Skeletal muscle satellite cell (primary cell): ENCODE results near the gene EIF2B2.

Source experiments
- H3K27me3 ChIP-seq: 2 replicates; pipeline ENCODE4 v1.7.0; 2013; ENCODE audit warnings: low read length; ENCODE audit not compliant: control insufficient read depth, insufficient read depth
- H3K36me3 ChIP-seq: 2 replicates; pipeline ENCODE4 v1.7.0; 2013; ENCODE audit warnings: mild to moderate bottlenecking, control low read depth, low read length; ENCODE audit not compliant: insufficient read depth
- H3K4me1 ChIP-seq: 2 replicates; pipeline ENCODE4 v1.7.0; 2013; ENCODE audit warnings: low read length; ENCODE audit not compliant: control insufficient read depth, insufficient read depth
- H3K4me2 ChIP-seq: 2 replicates; pipeline ENCODE4 v1.7.0; 2013; ENCODE audit warnings: mild to moderate bottlenecking, low read length
- H3K4me3 ChIP-seq: 2 replicates; pipeline ENCODE4 v1.7.0; 2013; ENCODE audit warnings: low read length
- H3K9ac ChIP-seq: 2 replicates; pipeline ENCODE4 v1.7.0; 2013; ENCODE audit warnings: mild to moderate bottlenecking, low read depth, low read length, moderate library complexity
- H3K9me3 ChIP-seq: replicated peaks from 2 replicates; pipeline ENCODE4 v1.7.0; 2013; ENCODE audit warnings: mild to moderate bottlenecking, control low read depth, low read length

Gene EIF2B2

DNA sequence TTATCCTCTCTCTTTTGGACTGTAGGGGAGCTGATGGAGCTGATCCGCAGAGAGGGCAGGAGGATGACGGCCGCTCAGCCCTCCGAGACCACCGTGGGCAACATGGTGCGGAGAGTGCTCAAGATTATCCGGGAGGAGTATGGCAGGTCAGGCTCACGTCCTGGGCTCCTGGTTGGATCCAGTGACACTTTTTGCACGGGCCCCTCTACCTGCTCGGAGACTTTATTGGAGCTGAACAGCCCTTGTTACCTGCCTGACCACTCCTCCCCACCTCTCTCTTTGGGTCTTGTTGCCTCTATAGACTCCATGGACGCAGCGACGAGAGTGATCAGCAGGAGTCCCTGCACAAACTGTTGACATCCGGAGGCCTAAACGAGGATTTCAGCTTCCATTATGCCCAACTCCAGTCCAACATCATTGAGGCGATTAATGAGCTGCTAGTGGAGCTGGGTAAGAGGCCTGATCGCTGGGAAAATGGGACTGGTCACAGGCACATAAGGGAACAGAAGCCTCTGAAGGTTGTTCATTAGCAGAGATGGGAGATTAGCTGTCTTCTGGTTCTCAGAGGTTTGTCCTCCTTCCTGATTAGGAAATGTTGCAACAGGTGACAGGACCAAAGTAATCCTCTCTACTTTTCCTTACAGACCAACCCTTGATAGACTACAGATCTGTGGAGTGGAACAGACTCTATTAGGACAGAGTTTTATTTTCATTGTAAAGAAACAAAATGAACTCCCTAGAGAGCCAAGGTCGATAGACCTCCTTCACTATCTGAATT, 718 bp downstream of the EIF2B2 start:
- Histone ChIP-seq H3K4me2 (peak overlapping the region; percentile 89), H3K9me3 (no peaks in the 10 kb centered on the region), H3K4me1 (peaks cover 17% of the 10 kb centered on the region)

DNA sequence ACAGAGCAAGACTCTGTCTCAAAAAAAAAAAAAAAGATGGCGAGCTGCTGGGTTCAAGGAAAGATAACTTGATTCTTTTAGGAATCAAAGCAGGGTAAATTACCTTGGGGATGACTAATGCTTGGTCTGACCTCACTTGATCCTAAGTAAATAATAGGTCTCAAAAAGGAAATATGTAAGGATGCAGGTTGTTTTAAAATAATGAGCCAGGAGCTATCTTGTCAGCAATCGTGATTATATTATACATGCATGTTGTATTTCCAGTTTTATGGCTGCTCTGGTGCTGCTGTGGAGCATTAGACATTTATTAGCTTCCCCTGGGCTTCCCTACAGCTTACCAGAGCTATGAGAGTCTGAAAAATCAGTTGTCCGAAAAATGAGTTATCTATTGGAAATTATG, 2.6 kb downstream of the EIF2B2 start:
- peaks cover 50% of the 10 kb centered on the region for H3K36me3 ChIP-seq
- H3K27me3 ChIP-seq = no peaks in the 10 kb centered on the region
- no peak overlapping the region for H3K9ac ChIP-seq
- no peaks in the 10 kb centered on the region for H3K9me3 ChIP-seq
- peaks cover 22% of the 10 kb centered on the region for H3K4me1 ChIP-seq
- peak overlapping the region; percentile 31 for H3K4me2 ChIP-seq
- no peak overlapping the region for H3K4me3 ChIP-seq

More for the DNA sequence above, 718 bp downstream of the EIF2B2 start:
- peak overlapping the region; percentile 92 for H3K9ac ChIP-seq
- H3K36me3 ChIP-seq = peaks cover 31% of the 10 kb centered on the region
- peak overlapping the region; percentile 93 for H3K4me3 ChIP-seq
- no peaks in the 10 kb centered on the region for H3K27me3 ChIP-seq

DNA sequence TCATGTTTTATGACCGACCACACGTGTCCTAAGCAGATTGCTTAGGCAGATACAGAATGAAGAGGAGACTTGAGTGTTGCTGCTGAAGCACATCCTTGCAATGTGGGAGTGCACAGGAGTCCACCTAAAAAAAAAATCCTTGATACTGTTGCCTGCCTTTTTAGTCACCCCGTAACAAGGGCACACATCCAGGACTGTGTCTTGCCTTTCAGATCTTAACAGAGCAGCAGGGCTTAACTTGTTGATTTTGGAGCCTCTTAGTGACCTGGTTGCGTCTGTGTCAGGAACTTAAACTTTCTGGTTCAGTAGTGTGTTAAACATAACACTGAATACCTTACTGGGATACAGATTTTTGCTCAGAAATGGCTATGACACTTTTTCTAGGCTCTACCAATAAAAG, 6.5 kb downstream of the EIF2B2 start:
- Histone ChIP-seq H3K27me3 (no peaks in the 10 kb centered on the region), H3K36me3 (peaks cover 60% of the 10 kb centered on the region), H3K4me2 (no peak overlapping the region), H3K4me1 (peaks cover 32% of the 10 kb centered on the region), H3K4me3 (no peak overlapping the region), H3K9ac (no peak overlapping the region), H3K9me3 (no peaks in the 10 kb centered on the region)

DNA sequence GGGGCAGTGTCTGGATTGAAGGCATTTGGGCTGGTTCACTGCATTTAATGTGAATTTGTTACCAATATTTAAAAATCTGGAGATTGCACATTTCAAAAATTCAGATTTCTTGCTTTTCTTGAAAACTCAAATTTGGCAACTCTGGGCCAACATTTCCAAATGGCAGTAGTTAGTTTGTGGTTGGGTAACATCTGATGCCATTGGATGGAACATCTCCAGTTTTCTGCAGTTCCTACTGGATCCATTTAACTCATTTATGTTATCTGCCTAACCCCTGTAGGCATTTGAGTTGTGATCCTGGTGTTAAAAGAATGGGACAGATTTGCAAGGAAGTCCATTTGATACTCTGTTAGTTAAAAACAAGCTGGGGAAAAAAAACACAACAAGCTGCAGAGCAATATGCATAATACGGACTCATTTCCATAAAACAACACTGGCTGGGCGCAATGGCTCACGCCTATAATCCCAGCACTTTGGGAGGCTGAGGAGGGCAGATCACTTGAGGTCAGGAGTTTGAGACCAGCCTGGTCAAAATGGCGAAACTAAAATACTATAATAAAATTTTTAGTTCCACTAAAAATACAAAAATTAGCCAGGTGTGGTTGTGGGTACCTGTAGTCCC, 7.9 kb downstream of the EIF2B2 start:
- Histone ChIP-seq H3K36me3 (peaks cover 58% of the 10 kb centered on the region), H3K27me3 (no peaks in the 10 kb centered on the region), H3K9me3 (no peaks in the 10 kb centered on the region), H3K4me2 (no peak overlapping the region), H3K4me1 (peaks cover 26% of the 10 kb centered on the region), H3K4me3 (no peak overlapping the region), H3K9ac (no peak overlapping the region)

DNA sequence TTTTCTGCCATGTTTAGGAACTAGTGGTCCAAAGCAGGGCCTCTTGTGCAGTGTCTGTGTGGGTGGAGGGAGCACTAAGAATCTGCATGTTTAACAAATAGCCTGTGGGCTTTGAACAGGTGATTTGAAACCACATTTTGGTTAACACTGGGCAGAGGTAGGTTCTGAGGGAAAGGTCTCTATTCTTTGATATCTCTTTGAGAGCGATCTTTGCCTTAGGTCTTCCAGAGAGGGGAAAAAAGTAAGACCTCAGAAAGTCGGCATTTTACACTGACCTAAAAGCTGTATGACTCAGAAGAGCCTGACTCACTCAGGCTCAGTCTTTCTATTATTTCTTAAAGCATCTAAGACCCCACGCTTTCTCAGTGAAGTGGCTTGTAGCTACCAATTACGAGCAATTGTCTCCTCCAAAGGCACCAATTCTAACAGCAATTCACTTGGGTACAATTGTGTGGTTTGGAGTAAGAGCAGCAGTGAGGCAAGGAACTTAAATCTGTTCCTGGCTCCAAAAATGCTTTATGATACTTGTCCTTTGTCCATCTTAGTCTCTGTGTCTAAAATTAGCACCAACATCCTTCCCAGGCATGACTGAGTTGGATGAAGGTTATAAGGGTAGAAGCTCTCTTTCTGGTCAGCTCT, 8.8 kb downstream of the EIF2B2 start:
- Histone ChIP-seq H3K27me3 (no peaks in the 10 kb centered on the region), H3K4me1 (peaks cover 26% of the 10 kb centered on the region), H3K9ac (peak overlapping the region; percentile 7), H3K4me3 (no peak overlapping the region), H3K36me3 (peaks cover 58% of the 10 kb centered on the region), H3K9me3 (no peaks in the 10 kb centered on the region), H3K4me2 (peak overlapping the region; percentile 37)

DNA sequence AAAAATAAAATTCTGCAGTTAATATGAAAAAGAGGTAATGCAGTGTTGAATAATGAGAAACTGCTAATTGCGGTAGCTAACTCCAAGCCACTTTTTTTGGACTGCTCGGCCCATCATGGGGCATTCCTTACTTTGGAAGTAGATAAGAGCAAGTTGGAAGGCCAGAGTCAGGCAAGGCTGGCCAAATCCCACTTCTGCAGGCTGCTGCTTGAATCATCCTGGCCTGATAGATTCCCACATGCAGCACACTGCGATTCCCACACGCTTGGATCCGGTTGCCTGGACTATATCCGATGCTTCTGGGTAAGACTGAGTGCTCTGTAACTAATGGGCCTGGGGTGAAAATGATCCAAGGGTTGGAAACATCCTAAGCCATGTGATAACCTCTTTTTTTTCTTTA, 10.6 kb downstream of the EIF2B2 start:
- no peak overlapping the region for H3K9ac ChIP-seq
- no peaks in the 10 kb centered on the region for H3K27me3 ChIP-seq
- H3K9me3 ChIP-seq = no peaks in the 10 kb centered on the region
- no peak overlapping the region for H3K4me2 ChIP-seq
- peaks cover 48% of the 10 kb centered on the region for H3K36me3 ChIP-seq
- H3K4me1 ChIP-seq = peaks cover 26% of the 10 kb centered on the region
- no peak overlapping the region for H3K4me3 ChIP-seq

DNA sequence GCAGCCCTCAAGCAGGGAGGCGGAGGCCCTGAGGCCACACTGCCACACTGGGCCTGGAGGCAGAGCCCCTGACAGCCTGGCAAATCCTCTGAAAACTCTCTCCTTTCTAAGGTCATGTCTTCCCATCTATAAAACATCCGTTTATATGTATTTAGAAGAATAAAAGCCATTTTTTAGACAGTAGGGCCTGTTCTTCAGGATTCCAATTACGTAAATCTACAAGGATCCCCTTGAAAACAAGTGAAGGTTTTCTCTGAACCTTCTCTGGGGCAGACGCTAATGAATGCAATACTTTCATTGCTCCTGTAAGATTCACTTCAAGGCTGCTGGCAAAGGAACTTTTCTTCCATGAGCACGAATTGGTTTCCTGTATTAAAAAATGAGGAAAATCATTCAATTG, 12.8 kb downstream of the EIF2B2 start:
- Histone ChIP-seq H3K4me2 (no peak overlapping the region), H3K27me3 (no peaks in the 10 kb centered on the region), H3K36me3 (peaks cover 42% of the 10 kb centered on the region), H3K9ac (no peak overlapping the region), H3K4me1 (peaks cover 20% of the 10 kb centered on the region), H3K4me3 (no peak overlapping the region), H3K9me3 (no peaks in the 10 kb centered on the region)

DNA sequence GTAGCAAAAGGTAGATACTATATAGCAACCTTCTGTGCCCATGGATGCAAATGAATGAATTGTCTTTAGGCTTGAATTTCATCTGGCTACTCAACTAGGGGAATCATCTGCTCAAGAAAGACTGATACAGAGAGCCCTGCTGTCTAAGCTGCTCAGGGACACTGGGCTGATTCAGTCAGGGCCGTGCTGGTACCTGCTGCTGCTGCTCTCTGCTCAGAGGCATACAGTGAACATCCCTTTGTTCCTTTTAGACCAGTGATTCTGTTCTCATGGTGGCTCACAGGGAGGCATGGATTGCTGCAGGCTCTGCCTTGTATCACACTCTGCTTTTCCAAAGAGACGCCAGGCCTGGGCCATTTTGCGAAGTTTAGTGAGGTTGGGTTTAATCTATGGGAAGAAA, 14.1 kb downstream of the EIF2B2 start:
- Histone ChIP-seq H3K4me2 (no peak overlapping the region), H3K4me3 (no peak overlapping the region), H3K9me3 (no peaks in the 10 kb centered on the region), H3K27me3 (no peaks in the 10 kb centered on the region), H3K9ac (no peak overlapping the region), H3K4me1 (peaks cover 7% of the 10 kb centered on the region), H3K36me3 (peaks cover 50% of the 10 kb centered on the region)

DNA sequence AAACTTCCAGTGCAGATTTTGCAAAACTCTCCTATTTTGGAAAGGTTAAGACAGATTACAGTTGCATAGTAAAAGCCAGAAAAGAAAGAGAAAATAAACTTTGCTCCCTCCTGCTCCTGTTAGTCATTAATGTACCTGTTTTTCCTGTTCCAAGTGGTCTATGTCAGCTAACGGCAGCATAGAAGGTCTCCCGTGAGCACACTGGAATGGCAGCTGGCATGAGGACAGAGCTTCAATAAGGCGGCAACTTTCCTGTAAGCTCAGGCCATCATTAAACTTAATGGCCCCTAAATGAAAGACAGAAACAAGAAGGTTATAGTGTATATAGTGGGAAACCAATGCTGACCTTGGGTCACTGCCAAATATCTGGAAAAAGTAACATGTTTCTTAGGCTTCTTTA, 16.0 kb downstream of the EIF2B2 start:
- Histone ChIP-seq H3K36me3 (peaks cover 59% of the 10 kb centered on the region), H3K4me2 (no peak overlapping the region), H3K9me3 (no peaks in the 10 kb centered on the region), H3K4me3 (no peak overlapping the region), H3K27me3 (no peaks in the 10 kb centered on the region), H3K9ac (no peak overlapping the region), H3K4me1 (no peaks in the 10 kb centered on the region)

DNA sequence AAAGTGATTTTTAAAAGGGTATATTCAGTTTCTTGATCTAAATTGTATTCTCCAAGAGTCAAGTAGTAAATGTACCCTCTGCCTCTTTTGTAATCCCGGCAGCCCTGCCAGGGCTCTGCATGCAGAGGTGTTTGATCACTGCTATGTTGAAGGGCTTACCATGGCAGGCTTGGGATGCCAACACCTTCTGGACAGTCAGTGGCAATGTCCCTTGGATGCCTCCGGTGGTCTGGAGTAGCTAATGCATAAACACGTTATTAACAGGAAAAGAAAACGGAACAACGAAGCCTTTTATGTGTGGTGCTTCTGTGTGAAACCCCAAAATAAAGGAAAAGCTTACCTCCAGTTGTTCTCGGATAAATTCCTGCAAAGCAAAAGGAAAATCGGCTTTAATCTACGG, 19.9 kb downstream of the EIF2B2 start:
- H3K36me3 ChIP-seq = peaks cover 40% of the 10 kb centered on the region
- no peak overlapping the region for H3K4me3 ChIP-seq
- H3K4me1 ChIP-seq = no peaks in the 10 kb centered on the region
- H3K9me3 ChIP-seq = no peaks in the 10 kb centered on the region
- no peak overlapping the region for H3K9ac ChIP-seq
- H3K4me2 ChIP-seq = no peak overlapping the region
- H3K27me3 ChIP-seq = no peaks in the 10 kb centered on the region

DNA sequence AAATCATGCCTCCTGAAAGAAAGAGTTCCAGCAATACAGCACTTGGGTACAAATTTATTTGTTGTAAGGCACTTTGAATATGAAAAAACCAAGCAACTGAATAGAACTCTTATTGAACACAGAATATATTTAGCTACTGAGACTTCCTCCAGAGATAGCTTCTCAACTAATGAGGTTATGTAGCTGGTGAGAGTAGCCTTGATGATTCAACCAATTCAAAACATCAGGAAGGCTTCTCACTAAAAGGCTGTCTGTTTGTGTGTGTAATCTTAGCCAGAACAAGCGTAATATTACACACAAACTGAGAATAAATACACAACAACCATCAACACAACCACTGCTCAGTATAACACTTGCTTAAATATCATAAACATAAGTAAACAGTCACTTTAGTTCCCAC, 20.4 kb downstream of the EIF2B2 start:
- Histone ChIP-seq H3K4me3 (no peak overlapping the region), H3K36me3 (peaks cover 39% of the 10 kb centered on the region), H3K4me1 (no peaks in the 10 kb centered on the region)

More for the DNA sequence above, 20.4 kb downstream of the EIF2B2 start:
- no peak overlapping the region for H3K9ac ChIP-seq
- no peaks in the 10 kb centered on the region for H3K27me3 ChIP-seq
- H3K9me3 ChIP-seq = no peaks in the 10 kb centered on the region
- H3K4me2 ChIP-seq = no peak overlapping the region
